GM19328 (cell line): ENCODE measurements around the gene ANK2.
"Not testable (repeated sequence)": the region's sequence is repeated elsewhere in the genome, so short reads cannot be mapped to it uniquely, and the experiment has no call there.

ENCODE experiments used
- ATAC-seq: cut with Tn5 transposase; IDR thresholded peaks from one replicate; pipeline ENCODE4 v1.9.1; 2021; ENCODE audit warnings: mild to moderate bottlenecking, moderate library complexity; ENCODE audit not compliant: unreplicated experiment

Gene ANK2

GRCh38 chr4:113146876-113147358 lies 97.5 kb downstream of the ANK2 start:
- no peak for ATAC-seq

DNA sequence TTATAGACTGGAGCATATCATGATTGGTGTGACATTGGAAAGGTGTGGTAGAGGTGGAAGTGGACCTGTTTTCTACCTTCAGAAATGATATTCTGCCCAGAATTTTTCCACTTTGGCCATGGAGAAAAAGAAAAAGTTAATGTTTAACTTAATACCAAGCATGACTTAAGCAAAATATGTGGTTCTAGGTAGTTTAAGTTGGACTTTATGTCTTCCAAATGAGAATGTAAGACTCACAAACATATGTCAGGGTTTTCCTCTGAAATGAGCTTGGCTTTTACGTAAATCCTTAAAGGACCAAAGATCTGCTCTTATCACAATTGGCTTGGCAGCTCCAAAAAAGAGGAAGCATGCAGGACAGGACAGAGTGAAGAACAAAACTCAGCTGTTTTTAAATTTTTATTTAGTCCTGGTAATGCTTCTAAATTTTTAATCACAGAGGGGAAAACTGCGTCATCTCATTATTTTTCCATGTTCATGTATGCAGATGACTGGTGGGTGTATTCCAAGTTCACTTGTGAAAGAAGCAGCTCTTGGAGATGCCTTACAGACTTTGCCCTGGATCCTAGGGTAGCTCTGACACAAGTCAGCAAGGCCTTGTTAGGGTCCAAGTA lies 98.2 kb downstream of the ANK2 start:
- no peak for ATAC-seq

GRCh38 chr4:113148925-113149324 lies 99.5 kb downstream of the ANK2 start:
- no peak for ATAC-seq

GRCh38 chr4:113153529-113154101 lies 104.2 kb downstream of the ANK2 start:
- no peak for ATAC-seq

DNA sequence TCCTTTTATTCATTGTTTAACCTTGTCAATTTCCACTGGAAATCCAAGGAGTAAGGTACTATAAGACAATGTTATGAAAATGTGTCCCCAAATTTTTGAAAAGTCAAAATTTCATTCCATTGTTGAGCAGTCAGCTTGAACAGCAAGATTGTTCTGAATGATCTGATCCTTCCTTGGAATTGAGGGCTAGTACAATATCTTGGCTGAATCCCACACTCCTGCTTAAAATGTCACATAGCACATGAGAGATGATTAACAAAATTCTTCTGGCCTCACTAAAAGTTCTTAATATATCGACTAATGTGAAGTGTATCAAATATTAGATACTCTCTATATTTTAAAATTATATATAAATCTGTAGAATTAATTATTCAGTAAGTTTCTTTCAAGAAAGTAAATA lies 104.8 kb downstream of the ANK2 start:
- ATAC-seq = no peak

DNA sequence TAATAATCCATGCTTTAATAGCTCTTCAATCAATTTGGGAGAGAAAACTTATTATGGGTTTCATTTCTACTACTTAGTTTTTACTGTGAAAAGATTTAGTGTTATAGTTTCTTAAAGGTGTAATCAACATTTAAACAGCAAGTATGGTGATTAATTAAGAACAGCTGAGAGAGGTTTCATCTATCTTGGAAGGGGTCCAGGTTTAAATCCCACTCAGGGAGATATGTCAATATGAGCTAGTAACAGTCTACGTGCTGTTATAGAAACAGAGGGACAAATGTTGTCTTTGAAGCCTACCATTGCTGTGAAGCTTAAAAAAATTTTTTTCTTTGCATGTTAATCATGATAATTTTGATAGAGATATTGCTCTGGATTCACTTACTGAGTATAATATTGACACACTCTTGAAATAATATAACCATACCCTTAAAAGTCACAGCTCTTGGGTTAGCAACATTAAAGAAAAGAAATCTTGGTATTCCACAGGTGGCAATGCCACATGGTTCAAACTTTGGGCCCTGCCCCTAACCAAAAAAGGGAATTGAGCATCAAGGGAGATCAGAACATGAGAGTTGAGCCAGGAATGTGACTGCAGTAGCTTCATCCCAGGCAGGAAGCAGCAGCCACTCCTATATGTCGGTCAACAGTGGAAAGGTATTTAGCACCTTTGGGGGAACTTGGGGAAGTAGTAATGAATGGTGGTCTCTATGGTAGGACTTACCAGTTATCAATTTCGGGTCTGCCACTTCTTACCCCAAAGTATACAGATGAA lies 107.8 kb downstream of the ANK2 start:
- no peak for ATAC-seq

GRCh38 chr4:113159942-113160545 lies 110.6 kb downstream of the ANK2 start:
- ATAC-seq = no peak

- no peak for ATAC-seq
Measured at GRCh38 chr4:113160548-113160947, 111.1 kb downstream of the ANK2 start.

GRCh38 chr4:113162089-113162488 lies 112.6 kb downstream of the ANK2 start:
- ATAC-seq = no peak

GRCh38 chr4:113169368-113169767 lies 119.9 kb downstream of the ANK2 start:
- no peak for ATAC-seq

- ATAC-seq = no peak
Measured at GRCh38 chr4:113170115-113170804, 120.8 kb downstream of the ANK2 start.

GRCh38 chr4:113170805-113171468 lies 121.5 kb downstream of the ANK2 start:
- ATAC-seq = no peak

- no peak for ATAC-seq
Measured at GRCh38 chr4:113173126-113173792, 123.8 kb downstream of the ANK2 start.

DNA sequence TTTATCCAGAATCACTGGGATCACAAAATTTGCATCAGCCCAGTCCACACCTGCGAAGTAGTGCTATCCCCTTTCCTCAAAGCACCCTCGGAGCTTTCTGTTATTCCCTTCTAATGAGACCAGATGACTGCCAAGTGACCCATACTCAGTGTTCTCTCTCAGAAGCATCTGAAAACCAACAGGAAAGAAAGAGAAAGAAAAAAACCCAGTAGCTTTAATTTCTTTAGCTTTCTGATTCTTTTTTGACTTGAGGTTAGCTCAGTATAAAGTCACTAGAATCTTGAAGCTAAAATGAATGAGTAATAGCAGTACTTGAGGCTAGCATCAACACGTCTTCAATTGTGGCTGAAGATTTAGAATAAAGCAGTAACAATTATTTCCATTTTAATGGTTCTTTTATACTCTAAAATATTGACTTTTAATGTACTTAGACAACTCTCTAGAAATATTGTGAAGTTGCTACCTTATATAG lies 124.4 kb downstream of the ANK2 start:
- ATAC-seq = no peak

GRCh38 chr4:113179091-113179490 lies 129.6 kb downstream of the ANK2 start:
- no peak for ATAC-seq

- no peak for ATAC-seq
Measured at GRCh38 chr4:113179996-113180395, 130.5 kb downstream of the ANK2 start.

GRCh38 chr4:113181289-113182007 lies 132.0 kb downstream of the ANK2 start:
- no peak for ATAC-seq

DNA sequence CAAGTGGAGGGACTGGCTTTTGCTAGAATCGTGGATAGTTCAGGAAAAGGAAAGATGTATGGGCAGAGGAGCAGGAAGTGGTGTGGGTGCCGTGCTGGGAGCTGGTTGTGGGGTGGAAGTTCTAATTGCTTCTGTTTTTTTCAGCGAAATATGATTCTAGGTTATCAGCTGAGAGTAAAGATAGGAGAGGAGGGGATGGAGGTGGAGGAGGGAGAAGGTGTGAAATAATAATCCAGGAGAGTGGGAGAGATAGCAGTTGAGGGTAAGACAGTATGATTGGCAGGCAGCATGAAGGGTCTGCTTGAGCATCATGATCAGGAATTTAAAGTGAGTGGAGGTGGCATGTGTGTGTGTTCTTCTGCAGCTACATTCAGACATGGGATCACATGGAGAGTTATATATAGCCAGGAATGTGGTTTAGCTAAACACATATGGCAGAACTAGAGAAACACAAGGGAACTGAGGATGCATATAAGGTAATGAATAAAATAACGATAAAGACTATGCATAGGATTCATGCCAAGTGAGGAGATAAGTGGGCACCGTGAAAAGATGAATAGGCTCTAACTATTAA lies 133.7 kb downstream of the ANK2 start:
- ATAC-seq = no peak

DNA sequence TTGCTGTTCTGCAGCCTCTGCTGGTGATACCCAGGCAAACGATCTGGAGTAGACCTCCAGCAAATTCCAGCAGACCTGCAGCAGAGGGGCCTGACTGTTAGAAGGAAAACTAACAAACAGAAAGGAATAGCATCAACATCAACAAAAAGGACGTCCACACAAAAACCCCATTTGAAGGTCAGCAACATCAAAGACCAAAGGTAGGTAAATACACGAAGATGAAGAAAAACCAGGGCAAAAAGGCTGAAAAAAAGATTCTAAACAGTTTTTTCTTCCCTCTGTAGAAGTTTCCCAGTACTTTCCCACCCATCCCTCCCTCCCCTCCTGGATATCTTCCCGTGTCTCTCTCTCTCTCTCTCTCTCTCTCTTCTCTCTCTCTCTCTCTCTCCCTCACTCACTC lies 136.8 kb downstream of the ANK2 start:
- not testable (repeated sequence) for ATAC-seq
